ENCODE measurements around the gene STK25. TPM values are rescaled to one million over a fixed set of nuclear protein-coding genes. Genes with fewer than 3 reads are reported as not detected.
"Not testable (repeated sequence)": the region's sequence is repeated elsewhere in the genome, so short reads cannot be mapped to it uniquely, and the experiment has no call there.

Gene STK25
- total and polyA plus RNA-seq, 2 donors: 86.6 to 198 TPM

DNA sequence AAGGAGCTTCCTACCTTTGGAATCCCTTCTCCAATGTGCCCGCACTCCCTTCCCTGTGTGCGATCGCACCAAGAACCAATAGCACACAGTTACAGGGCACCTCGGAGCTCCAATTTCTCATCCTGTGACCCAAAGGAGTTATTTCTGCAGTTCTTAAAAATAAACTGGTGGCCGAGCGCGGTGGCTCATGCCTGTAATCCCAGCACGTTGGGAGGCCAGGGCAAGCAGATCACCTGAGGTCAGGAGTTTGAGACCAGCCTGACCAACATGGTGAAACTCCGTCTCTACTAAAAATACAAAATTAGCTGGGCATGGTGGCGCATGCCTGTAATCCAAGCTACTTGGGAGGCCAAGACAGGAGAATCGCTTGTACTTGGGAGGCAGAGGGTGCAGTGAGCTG, 2.1 kb downstream of the STK25 start:
- peaks cover 9 to 17% of the 10 kb centered on the region in 2 donors for H3K4me1 ChIP-seq (ENCODE audit: control insufficient read depth in 2 of 2, insufficient read depth in 2 of 2, low read length in 2 of 2)
- 98% methylated on average over 11 of the region's 11 CpGs for WGBS
- not testable (repeated sequence) for H3K4me3 ChIP-seq (ENCODE audit: low read length in 2 of 2); H3K9me3 ChIP-seq (ENCODE audit: control insufficient read depth in 2 of 2, insufficient read depth in 1 of 2, low read length in 1 of 2); DNase-seq (ENCODE audit: low read depth in 6 of 9, low spot score in 9 of 9); H3K27ac ChIP-seq (ENCODE audit: low read depth in 1 of 2, low read length in 1 of 2)
- peaks cover 4 to 19% of the 10 kb centered on the region in 2 donors for H3K27me3 ChIP-seq (ENCODE audit: control insufficient read depth in 2 of 2, insufficient read depth in 1 of 2, low read length in 1 of 2)
- H3K36me3 ChIP-seq (ENCODE audit: control insufficient read depth in 2 of 2, insufficient read depth in 2 of 2, low read length in 1 of 2): peaks cover 5 to 14% of the 10 kb centered on the region in 2 donors

DNA sequence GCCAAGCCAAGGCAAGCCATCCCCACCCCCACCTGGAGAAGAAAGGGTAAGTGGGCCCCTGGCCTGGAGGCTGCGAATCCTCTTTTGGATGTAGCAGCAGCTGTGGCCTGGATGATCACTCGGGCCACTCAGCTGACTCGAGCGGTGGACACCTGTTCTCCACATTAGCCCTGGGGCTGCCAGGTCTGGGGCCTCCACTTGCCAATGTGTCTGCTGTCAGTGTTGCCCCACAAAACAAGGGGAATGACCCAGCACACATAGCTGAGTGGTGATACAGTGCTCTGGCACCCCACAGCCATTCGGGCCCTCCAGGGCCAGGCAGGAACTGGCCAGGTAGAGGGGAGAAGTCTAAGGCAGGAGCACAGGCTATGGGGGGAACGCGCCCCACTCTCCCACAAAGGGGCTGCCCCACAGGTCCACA, 2.6 kb downstream of the STK25 start:
- no peak for DNase-seq (ENCODE audit: low read depth in 6 of 9, low spot score in 9 of 9)
- peaks cover 0 to 5% of the 10 kb centered on the region in 2 donors for H3K9me3 ChIP-seq (ENCODE audit: control insufficient read depth in 2 of 2, insufficient read depth in 1 of 2, low read length in 1 of 2)
- H3K4me3 ChIP-seq (ENCODE audit: low read length in 2 of 2): no peak overlapping the region
- peaks cover 1 to 19% of the 10 kb centered on the region in 2 donors for H3K27me3 ChIP-seq (ENCODE audit: control insufficient read depth in 2 of 2, insufficient read depth in 1 of 2, low read length in 1 of 2)
- peaks cover 10 to 17% of the 10 kb centered on the region in 2 donors for H3K36me3 ChIP-seq (ENCODE audit: control insufficient read depth in 2 of 2, insufficient read depth in 2 of 2, low read length in 1 of 2)
- H3K4me1 ChIP-seq (ENCODE audit: control insufficient read depth in 2 of 2, insufficient read depth in 2 of 2, low read length in 2 of 2): peaks cover 9 to 17% of the 10 kb centered on the region in 2 donors
- WGBS: 99% methylated on average over 7 of the region's 7 CpGs
- H3K27ac ChIP-seq (ENCODE audit: low read depth in 1 of 2, low read length in 1 of 2): no peak overlapping the region

DNA sequence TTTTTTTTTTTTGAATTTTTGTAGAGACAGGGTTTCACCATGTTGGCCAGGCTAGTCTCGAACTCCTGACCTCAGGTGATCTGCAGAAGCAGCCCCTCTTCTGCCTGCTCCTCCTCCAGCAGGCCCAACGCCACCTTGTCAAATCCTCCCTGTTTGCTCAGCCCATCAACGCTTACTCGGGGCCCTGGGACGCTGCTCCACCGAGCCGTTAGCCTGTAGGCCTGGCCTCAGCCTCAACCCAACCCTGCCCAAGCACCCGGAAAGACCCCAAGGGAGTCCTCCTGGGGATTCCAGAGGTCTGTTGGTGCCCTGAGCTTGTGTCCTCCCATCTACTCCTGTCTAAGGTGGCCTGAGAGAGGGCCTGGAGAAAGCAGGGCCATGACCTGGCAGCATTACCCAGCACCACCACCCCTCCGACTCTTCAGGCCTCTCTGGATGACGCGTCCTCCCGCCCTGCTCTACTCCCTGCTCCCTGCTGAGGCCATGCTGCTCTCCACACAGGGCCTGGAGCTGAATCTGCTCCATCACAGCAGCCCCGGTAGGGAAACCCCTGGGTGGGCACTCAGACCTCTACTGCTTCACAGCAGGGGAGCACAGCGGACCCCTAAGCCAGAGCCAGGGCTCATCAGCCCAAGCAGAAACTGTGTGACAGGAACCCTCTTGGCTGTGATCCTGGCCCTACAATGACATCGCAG, 3.2 kb downstream of the STK25 start:
- Histone ChIP-seq H3K4me3 (ENCODE audit: low read length in 2 of 2) (no peak overlapping the region), H3K36me3 (ENCODE audit: control insufficient read depth in 2 of 2, insufficient read depth in 2 of 2, low read length in 1 of 2) (peaks cover 15 to 21% of the 10 kb centered on the region in 2 donors), H3K4me1 (ENCODE audit: control insufficient read depth in 2 of 2, insufficient read depth in 2 of 2, low read length in 2 of 2) (peaks cover 9 to 17% of the 10 kb centered on the region in 2 donors), H3K9me3 (ENCODE audit: control insufficient read depth in 2 of 2, insufficient read depth in 1 of 2, low read length in 1 of 2) (peaks cover 0 to 5% of the 10 kb centered on the region in 2 donors), H3K27ac (ENCODE audit: low read depth in 1 of 2, low read length in 1 of 2) (no peak overlapping the region), H3K27me3 (ENCODE audit: control insufficient read depth in 2 of 2, insufficient read depth in 1 of 2, low read length in 1 of 2) (peaks cover 0 to 19% of the 10 kb centered on the region in 2 donors)
- no peak for DNase-seq (ENCODE audit: low read depth in 6 of 9, low spot score in 9 of 9)
- 89% methylated on average over 15 of the region's 15 CpGs for WGBS

DNA sequence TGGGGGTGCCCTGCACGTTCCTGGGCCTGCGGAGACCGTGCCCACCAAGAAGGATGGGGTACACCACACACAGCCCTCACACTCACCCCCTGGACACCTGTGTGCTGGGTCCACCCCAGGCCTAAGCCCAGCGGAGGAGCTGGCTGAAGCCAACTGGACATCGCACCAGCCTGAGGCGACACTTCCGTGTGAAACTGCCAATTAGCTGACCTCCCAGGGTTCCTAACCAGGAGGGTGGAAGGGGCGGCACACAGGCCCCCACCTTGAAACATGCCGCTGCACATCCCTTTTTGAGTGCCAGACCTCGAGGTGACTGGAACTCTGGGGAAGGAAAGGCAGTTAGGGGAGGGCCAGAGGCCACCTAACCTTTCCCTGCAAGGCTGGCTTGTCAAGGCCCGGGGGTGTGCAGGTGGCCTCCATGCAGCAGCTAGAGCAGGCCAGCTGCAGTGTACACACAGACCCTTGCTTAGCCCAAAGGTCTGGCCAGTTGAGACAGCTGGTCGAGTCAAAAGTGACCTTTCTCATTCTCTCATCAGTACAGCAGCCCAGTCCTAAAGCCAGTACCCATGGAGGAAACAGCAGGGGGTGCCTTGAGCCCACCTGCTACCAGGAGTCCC, 4.5 kb downstream of the STK25 start:
- no peak overlapping the region for H3K27ac ChIP-seq (ENCODE audit: low read depth in 1 of 2, low read length in 1 of 2)
- 95% methylated on average over 12 of the region's 12 CpGs for WGBS
- no peak for DNase-seq (ENCODE audit: low read depth in 6 of 9, low spot score in 9 of 9)

DNA sequence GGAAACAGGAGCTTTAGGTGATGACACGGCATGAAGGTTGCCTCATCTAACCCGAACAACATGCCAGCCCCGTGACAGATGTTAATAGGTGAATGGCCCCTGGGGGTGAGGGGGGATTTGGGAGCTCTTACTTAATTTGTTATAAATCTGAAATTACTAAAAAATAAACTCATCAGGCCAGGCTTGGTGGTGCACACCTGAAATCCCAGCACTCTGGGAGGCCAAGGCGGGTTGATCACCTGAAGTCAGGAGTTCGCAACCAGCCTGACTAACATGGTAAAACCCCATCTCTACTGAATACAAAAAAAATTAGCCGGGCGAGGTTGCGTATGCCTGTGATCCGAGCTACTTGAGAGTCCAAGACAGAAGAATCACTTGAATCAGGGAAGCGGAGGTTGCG, 6.1 kb downstream of the STK25 start:
- no peak for DNase-seq (ENCODE audit: low read depth in 6 of 9, low spot score in 9 of 9)
- Histone ChIP-seq H3K9me3 (ENCODE audit: control insufficient read depth in 2 of 2, insufficient read depth in 1 of 2, low read length in 1 of 2) (no peaks in the 10 kb centered on the region), H3K27me3 (ENCODE audit: control insufficient read depth in 2 of 2, insufficient read depth in 1 of 2, low read length in 1 of 2) (peaks cover 0 to 2% of the 10 kb centered on the region in 2 donors), H3K27ac (ENCODE audit: low read depth in 1 of 2, low read length in 1 of 2) (no peak overlapping the region), H3K36me3 (ENCODE audit: control insufficient read depth in 2 of 2, insufficient read depth in 2 of 2, low read length in 1 of 2) (peaks cover 34 to 47% of the 10 kb centered on the region in 2 donors), H3K4me1 (ENCODE audit: control insufficient read depth in 2 of 2, insufficient read depth in 2 of 2, low read length in 2 of 2) (peaks cover 0 to 6% of the 10 kb centered on the region in 2 donors), H3K4me3 (ENCODE audit: low read length in 2 of 2) (no peak overlapping the region)
- WGBS: 99% methylated on average over 11 of the region's 11 CpGs

More for the DNA sequence above, 4.5 kb downstream of the STK25 start:
- Histone ChIP-seq H3K36me3 (ENCODE audit: control insufficient read depth in 2 of 2, insufficient read depth in 2 of 2, low read length in 1 of 2) (peaks cover 23 to 32% of the 10 kb centered on the region in 2 donors), H3K9me3 (ENCODE audit: control insufficient read depth in 2 of 2, insufficient read depth in 1 of 2, low read length in 1 of 2) (peaks cover 0 to under 1% of the 10 kb centered on the region in 2 donors), H3K4me3 (ENCODE audit: low read length in 2 of 2) (no peak overlapping the region), H3K27me3 (ENCODE audit: control insufficient read depth in 2 of 2, insufficient read depth in 1 of 2, low read length in 1 of 2) (peaks cover 0 to 9% of the 10 kb centered on the region in 2 donors), H3K4me1 (ENCODE audit: control insufficient read depth in 2 of 2, insufficient read depth in 2 of 2, low read length in 2 of 2) (peaks cover 5 to 10% of the 10 kb centered on the region in 2 donors)

DNA sequence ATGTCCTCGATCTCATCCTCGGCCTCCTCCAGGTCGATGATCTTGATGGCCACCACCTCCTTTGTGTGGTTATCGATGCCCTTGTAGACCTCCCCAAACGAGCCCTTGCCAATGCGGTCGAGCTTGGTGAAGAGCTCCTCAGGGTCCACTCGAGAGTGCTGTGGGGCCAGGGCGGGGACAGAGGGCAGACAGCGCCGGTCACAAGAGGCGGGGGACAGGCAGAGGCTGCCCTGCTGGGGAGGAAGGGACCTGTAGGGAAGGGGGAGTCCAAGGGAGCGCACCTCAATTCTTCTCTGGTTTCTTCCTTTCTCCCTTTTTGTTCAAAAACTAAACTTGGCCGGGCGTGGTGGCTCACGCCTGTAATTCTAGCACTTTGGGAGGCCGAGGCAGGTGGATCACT, 6.8 kb downstream of the STK25 start:
- H3K36me3 ChIP-seq (ENCODE audit: control insufficient read depth in 2 of 2, insufficient read depth in 2 of 2, low read length in 1 of 2): peaks cover 41 to 53% of the 10 kb centered on the region in 2 donors

DNA sequence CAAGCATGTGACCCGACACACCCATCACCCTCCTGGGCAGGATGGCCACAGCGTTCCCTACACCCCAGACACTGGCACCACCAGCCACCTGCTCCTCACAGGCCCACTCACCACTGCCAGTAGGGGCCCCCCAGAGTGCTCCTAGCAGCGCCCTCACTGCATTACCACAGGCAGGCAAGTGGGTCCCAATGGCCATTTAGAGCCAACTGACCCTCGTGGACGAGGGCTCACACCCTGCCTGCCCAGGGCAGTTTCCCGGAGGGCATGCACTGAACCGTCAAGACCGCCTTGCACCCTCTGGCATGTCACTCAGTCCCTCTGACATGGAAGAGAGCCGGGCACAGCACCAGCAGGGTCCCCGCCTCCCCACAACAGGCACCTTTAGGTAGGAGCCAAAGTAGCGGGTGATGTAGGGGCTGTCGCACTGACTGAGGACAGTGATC, 7.3 kb downstream of the STK25 start:
- H3K4me1 ChIP-seq (ENCODE audit: control insufficient read depth in 2 of 2, insufficient read depth in 2 of 2, low read length in 2 of 2): no peaks in the 10 kb centered on the region
- whole genome bisulfite sequencing: 95% methylated on average over 12 of the region's 12 CpGs
- no peak overlapping the region for H3K27ac ChIP-seq (ENCODE audit: low read depth in 1 of 2, low read length in 1 of 2)
- H3K36me3 ChIP-seq (ENCODE audit: control insufficient read depth in 2 of 2, insufficient read depth in 2 of 2, low read length in 1 of 2): peaks cover 43 to 57% of the 10 kb centered on the region in 2 donors
- no peaks in the 10 kb centered on the region for H3K9me3 ChIP-seq (ENCODE audit: control insufficient read depth in 2 of 2, insufficient read depth in 1 of 2, low read length in 1 of 2)
- no peak for DNase-seq (ENCODE audit: low read depth in 6 of 9, low spot score in 9 of 9)
- H3K27me3 ChIP-seq (ENCODE audit: control insufficient read depth in 2 of 2, insufficient read depth in 1 of 2, low read length in 1 of 2): no peaks in the 10 kb centered on the region
- H3K4me3 ChIP-seq (ENCODE audit: low read length in 2 of 2): no peak overlapping the region

More for the DNA sequence above, 6.8 kb downstream of the STK25 start:
- no peak for DNase-seq (ENCODE audit: low read depth in 6 of 9, low spot score in 9 of 9)
- no peak overlapping the region for H3K4me3 ChIP-seq (ENCODE audit: low read length in 2 of 2)
- no peak overlapping the region for H3K27ac ChIP-seq (ENCODE audit: low read depth in 1 of 2, low read length in 1 of 2)
- no peaks in the 10 kb centered on the region for H3K4me1 ChIP-seq (ENCODE audit: control insufficient read depth in 2 of 2, insufficient read depth in 2 of 2, low read length in 2 of 2)
- 98% methylated on average over 17 of the region's 17 CpGs for WGBS
- no peaks in the 10 kb centered on the region for H3K27me3 ChIP-seq (ENCODE audit: control insufficient read depth in 2 of 2, insufficient read depth in 1 of 2, low read length in 1 of 2)
- H3K9me3 ChIP-seq (ENCODE audit: control insufficient read depth in 2 of 2, insufficient read depth in 1 of 2, low read length in 1 of 2): no peaks in the 10 kb centered on the region

DNA sequence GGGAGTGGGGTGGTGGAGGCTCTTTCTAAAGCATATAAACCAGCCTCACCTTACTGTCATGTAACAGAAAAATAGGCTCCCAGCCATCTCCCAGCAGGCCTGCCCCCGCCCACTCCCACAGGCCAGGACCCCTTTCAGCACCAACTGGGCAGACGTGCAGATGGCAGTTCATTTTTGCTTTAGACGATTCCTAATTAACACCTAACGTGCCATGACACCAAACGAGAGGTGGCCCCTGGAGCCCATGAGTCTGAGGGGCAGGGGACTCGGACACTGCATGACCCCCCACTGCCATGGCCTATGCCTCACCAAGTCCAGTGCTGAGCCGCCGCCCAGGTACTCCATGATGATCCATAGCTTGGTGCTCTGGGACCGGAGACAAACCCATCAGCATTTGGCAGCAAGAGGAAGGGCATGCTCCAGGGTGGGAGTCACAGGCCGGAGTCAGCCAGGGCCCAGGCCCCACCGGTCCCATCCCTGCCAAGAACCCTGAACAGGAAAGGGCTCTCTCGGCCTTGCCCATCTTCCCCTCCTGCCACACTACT, 7.9 kb downstream of the STK25 start:
- H3K9me3 ChIP-seq (ENCODE audit: control insufficient read depth in 2 of 2, insufficient read depth in 1 of 2, low read length in 1 of 2): no peaks in the 10 kb centered on the region
- H3K36me3 ChIP-seq (ENCODE audit: control insufficient read depth in 2 of 2, insufficient read depth in 2 of 2, low read length in 1 of 2): peaks cover 45 to 64% of the 10 kb centered on the region in 2 donors
- H3K27me3 ChIP-seq (ENCODE audit: control insufficient read depth in 2 of 2, insufficient read depth in 1 of 2, low read length in 1 of 2): no peaks in the 10 kb centered on the region
- no peak overlapping the region for H3K4me3 ChIP-seq (ENCODE audit: low read length in 2 of 2)
- H3K4me1 ChIP-seq (ENCODE audit: control insufficient read depth in 2 of 2, insufficient read depth in 2 of 2, low read length in 2 of 2): no peaks in the 10 kb centered on the region
- WGBS: 97% methylated on average over 12 of the region's 12 CpGs
- no peak for DNase-seq (ENCODE audit: low read depth in 6 of 9, low spot score in 9 of 9)
- no peak overlapping the region for H3K27ac ChIP-seq (ENCODE audit: low read depth in 1 of 2, low read length in 1 of 2)

DNA sequence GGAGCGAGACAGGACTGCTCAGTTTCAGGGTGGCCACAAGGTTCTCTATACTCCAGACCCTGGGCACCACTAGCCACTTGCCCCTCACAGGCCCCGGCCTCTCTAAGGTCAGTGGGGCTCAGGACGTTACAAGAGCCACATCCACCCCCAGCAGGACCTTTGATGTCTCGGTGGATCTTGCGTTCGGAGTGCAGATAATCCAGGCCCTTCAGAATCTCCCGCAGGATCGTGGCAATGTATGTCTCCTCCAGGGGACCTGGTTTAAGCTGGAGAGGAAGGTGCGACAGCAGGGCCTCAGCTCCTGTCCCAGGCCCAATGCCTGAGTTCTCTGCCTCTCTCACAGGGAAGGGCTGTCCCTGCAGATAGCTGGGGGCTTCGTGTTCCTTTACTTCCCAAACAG, 8.4 kb downstream of the STK25 start:
- WGBS: 99% methylated on average over 10 of the region's 10 CpGs
- no peak overlapping the region for H3K27ac ChIP-seq (ENCODE audit: low read depth in 1 of 2, low read length in 1 of 2)
- no peaks in the 10 kb centered on the region for H3K9me3 ChIP-seq (ENCODE audit: control insufficient read depth in 2 of 2, insufficient read depth in 1 of 2, low read length in 1 of 2)
- DNase-seq (ENCODE audit: low read depth in 6 of 9, low spot score in 9 of 9): no peak
- no peaks in the 10 kb centered on the region for H3K27me3 ChIP-seq (ENCODE audit: control insufficient read depth in 2 of 2, insufficient read depth in 1 of 2, low read length in 1 of 2)
- H3K4me1 ChIP-seq (ENCODE audit: control insufficient read depth in 2 of 2, insufficient read depth in 2 of 2, low read length in 2 of 2): no peaks in the 10 kb centered on the region
- H3K36me3 ChIP-seq (ENCODE audit: control insufficient read depth in 2 of 2, insufficient read depth in 2 of 2, low read length in 1 of 2): peaks cover 50 to 68% of the 10 kb centered on the region in 2 donors
- H3K4me3 ChIP-seq (ENCODE audit: low read length in 2 of 2): no peak overlapping the region
